ENCODE data around the gene MATN1.

MATN1 gene

DNA sequence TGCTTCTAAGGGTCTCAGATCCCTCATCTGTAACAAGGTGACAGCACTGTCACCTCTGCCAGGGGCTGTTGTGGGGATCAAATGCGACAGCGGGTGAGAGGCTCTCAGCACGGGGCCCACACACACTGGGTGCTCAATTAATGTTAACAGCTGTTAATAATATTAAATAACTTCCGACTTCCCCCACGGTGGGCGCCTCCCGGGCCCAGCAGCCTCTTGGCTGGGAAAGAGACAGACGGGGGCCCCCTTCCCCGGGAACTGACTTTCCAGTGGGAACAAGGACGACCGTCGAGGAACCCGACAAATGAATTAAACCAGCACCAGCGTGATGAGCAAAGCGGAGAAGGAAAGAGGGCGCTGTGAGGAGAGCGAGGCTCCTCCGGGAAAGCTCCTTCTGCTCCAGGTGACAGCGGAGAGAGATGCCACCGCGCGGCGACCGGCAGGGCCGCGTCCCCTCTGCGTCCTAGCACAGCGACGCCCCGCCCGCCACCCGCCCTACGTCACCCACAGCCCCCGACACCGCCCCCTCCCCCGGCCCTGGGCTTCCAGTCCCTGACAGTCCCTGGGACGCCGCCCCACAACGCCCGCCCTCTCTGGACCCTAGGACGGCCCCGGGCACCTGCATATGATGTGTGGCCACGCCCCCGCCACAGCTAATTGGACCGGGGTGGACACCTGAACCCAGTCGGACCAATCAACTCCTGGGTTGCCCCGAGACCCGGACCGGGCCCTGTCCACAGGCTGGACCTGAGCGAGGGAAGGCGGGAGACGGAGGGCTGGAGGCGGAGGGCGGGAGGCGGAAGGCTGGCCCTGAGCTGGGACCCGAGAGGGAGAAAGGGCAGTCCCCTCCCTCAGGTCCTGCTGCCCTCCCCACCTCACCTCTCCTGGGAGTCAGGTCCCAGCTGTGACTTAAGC, 38.2 kb downstream of the MATN1 start:
- Histone ChIP-seq H3K9ac (ENCODE audit: low read depth, low read length) (no peak overlapping the region), H3K4me1 (ENCODE audit: control insufficient read depth, insufficient read depth, low read length) (no peaks in the 10 kb centered on the region), H3K4me3 (ENCODE audit: low read depth, low read length) (peak overlapping the region; percentile 75), H3K27me3 (ENCODE audit: control insufficient read depth, insufficient read depth, low read length) (peaks cover 14% of the 10 kb centered on the region), H3K36me3 (ENCODE audit: control insufficient read depth, insufficient read depth, low read length) (no peaks in the 10 kb centered on the region), H3K9me3 (ENCODE audit: control insufficient read depth, insufficient read depth, low read length) (no peaks in the 10 kb centered on the region)

DNA sequence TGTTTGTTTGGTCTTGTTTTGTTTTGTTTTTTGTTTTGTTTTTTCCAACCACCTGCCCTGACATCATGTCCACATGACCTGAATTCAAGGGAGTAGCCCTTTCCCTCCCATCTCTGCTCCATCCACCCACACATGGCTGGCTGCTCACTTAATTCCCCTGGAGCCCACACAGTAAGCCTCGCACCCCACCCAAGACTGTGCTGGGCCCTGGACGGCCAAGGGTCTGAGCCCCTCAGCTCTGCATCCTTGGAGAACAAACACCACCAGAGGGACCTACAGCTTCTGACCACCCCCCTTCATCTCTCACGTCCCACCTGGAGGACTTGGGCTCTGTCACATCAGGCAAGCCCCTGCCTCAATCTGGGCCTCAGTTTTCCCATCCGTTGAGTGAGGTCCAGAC, 39.1 kb downstream of the MATN1 start:
- H3K27me3 ChIP-seq (ENCODE audit: control insufficient read depth, insufficient read depth, low read length): peaks cover 14% of the 10 kb centered on the region
- no peak overlapping the region for H3K9ac ChIP-seq (ENCODE audit: low read depth, low read length)
- H3K4me3 ChIP-seq (ENCODE audit: low read depth, low read length): no peak overlapping the region
- no peaks in the 10 kb centered on the region for H3K4me1 ChIP-seq (ENCODE audit: control insufficient read depth, insufficient read depth, low read length)
- H3K9me3 ChIP-seq (ENCODE audit: control insufficient read depth, insufficient read depth, low read length): no peaks in the 10 kb centered on the region
- H3K36me3 ChIP-seq (ENCODE audit: control insufficient read depth, insufficient read depth, low read length): no peaks in the 10 kb centered on the region

DNA sequence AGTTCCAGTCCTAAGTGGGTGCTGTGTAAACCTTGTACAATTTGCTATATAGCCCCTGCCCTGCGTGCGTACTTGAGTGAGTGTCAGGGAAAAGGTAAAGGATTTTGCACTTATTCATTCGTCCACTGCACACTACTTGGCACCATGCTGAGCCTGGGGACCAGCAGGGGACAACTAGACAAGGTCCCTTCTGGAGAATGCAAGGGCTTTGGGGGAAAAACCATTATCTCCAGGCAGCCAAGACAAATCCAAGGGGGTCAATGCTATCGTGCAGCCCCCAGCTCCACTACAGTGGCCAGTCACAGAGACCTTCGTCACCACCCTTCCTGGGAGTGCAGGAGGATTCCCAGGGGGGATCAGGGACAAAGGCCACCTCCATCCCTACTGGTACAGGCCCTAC, 39.7 kb downstream of the MATN1 start:
- Histone ChIP-seq H3K27me3 (ENCODE audit: control insufficient read depth, insufficient read depth, low read length) (peaks cover 14% of the 10 kb centered on the region), H3K4me1 (ENCODE audit: control insufficient read depth, insufficient read depth, low read length) (no peaks in the 10 kb centered on the region), H3K9ac (ENCODE audit: low read depth, low read length) (no peak overlapping the region), H3K36me3 (ENCODE audit: control insufficient read depth, insufficient read depth, low read length) (no peaks in the 10 kb centered on the region), H3K9me3 (ENCODE audit: control insufficient read depth, insufficient read depth, low read length) (no peaks in the 10 kb centered on the region), H3K4me3 (ENCODE audit: low read depth, low read length) (no peak overlapping the region)

DNA sequence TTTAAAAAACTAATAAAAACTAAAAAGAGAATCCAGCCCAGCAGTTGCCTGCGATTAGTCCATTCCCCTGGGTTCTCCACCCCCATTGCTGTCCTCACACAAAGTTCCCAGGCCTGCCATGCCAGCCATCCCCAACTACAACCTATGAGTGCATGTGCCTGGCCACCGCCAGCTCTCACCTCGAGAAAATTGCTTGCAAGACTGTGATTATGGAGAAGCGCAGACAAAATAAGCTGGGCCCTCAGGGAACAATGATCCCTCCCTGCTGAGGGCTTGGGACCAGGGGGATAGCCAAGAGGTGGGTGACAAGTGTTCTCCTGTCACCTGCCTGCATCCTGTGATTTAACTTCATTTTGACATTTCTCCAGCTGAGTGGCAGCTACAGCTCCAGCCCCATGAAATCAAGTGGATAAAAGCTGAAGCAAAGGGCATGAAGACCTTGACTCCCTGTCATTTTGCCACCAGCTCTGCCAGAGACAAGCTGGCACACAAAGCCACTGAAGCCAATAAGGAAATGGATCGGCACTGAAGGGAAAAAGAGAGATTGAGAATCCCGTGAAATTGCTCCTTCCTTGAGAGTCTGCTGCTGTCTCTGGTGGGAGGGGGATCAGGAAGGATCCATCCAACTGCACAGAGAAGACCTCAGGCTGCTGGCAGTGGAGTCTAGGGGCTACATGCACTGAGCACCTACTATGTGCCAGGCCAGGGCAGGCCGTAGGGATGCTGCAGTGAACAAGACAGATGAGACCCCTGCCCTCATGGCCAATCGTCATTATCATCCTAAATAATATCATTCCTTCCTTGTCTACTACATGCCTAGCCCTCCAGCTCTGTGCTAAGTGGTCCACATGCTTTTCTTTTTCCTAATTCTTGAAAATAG, 40.7 kb downstream of the MATN1 start:
- peaks cover 14% of the 10 kb centered on the region for H3K27me3 ChIP-seq (ENCODE audit: control insufficient read depth, insufficient read depth, low read length)
- H3K4me3 ChIP-seq (ENCODE audit: low read depth, low read length): no peak overlapping the region
- no peaks in the 10 kb centered on the region for H3K4me1 ChIP-seq (ENCODE audit: control insufficient read depth, insufficient read depth, low read length)
- no peak overlapping the region for H3K9ac ChIP-seq (ENCODE audit: low read depth, low read length)
- H3K9me3 ChIP-seq (ENCODE audit: control insufficient read depth, insufficient read depth, low read length): no peaks in the 10 kb centered on the region
- no peaks in the 10 kb centered on the region for H3K36me3 ChIP-seq (ENCODE audit: control insufficient read depth, insufficient read depth, low read length)

DNA sequence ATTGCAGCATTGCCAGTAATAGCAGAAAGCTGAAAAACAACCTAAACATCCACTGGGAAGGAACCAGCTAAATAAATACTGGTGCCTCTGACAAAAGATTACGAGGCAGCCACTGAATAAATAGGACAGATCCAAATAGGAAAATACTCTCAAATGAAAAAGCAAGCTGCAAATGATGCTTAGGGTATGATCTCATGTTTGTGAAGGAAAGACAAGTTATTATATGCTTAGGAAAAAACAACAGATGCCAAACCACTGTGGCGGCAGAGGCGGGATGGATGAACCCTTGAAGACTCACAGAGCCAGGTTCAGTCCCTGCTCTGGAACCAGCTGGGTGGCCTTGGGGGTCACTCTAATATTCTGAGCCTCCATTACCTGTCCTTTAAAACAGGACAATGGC, 41.6 kb downstream of the MATN1 start:
- H3K9me3 ChIP-seq (ENCODE audit: control insufficient read depth, insufficient read depth, low read length): no peaks in the 10 kb centered on the region
- H3K4me3 ChIP-seq (ENCODE audit: low read depth, low read length): no peak overlapping the region
- H3K4me1 ChIP-seq (ENCODE audit: control insufficient read depth, insufficient read depth, low read length): no peaks in the 10 kb centered on the region
- no peaks in the 10 kb centered on the region for H3K36me3 ChIP-seq (ENCODE audit: control insufficient read depth, insufficient read depth, low read length)
- no peak overlapping the region for H3K9ac ChIP-seq (ENCODE audit: low read depth, low read length)
- H3K27me3 ChIP-seq (ENCODE audit: control insufficient read depth, insufficient read depth, low read length): peaks cover 14% of the 10 kb centered on the region

DNA sequence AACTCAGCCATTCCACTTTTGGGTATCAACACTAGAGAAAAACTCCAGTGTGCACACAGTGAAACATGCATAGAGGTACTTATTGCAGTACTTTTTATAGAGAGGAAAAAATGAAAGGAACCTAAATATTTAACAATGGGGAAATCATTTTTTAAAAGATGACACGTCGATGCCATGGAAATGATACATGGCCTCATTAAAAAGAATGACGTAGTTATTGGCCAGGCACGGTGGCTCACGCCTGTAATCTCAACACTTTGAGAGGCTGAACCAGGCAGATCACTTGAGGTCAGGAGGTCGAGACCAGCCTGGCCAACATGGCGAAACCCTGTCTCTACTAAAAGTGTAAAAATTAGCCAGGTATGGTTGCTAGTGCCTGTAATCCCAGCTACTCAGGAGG, 42.5 kb downstream of the MATN1 start:
- Histone ChIP-seq H3K4me1 (ENCODE audit: control insufficient read depth, insufficient read depth, low read length) (no peaks in the 10 kb centered on the region), H3K9me3 (ENCODE audit: control insufficient read depth, insufficient read depth, low read length) (no peaks in the 10 kb centered on the region), H3K9ac (ENCODE audit: low read depth, low read length) (no peak overlapping the region), H3K27me3 (ENCODE audit: control insufficient read depth, insufficient read depth, low read length) (peaks cover 12% of the 10 kb centered on the region), H3K36me3 (ENCODE audit: control insufficient read depth, insufficient read depth, low read length) (no peaks in the 10 kb centered on the region), H3K4me3 (ENCODE audit: low read depth, low read length) (no peak overlapping the region)

DNA sequence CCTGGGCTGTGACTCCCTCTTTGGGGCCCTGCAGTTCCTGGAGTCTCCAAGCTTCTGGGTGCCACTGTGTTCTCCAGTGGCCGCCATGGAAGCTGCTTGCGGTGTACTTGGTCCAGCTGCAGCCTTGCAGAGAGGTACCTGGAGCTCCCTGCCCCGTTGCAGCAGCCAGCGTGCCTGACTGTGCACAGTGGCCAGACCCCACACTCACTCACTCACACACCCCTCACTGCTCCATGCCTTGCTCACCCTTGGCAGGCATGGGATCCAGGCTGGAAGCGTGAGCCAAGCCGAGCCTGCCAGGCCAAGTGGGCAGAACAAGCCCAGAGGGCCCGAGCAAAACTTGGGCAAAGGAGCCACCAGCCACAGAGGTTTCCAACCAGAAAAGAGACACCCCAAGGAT, 43.0 kb downstream of the MATN1 start:
- Histone ChIP-seq H3K9me3 (ENCODE audit: control insufficient read depth, insufficient read depth, low read length) (no peaks in the 10 kb centered on the region), H3K27me3 (ENCODE audit: control insufficient read depth, insufficient read depth, low read length) (peaks cover 12% of the 10 kb centered on the region)

DNA sequence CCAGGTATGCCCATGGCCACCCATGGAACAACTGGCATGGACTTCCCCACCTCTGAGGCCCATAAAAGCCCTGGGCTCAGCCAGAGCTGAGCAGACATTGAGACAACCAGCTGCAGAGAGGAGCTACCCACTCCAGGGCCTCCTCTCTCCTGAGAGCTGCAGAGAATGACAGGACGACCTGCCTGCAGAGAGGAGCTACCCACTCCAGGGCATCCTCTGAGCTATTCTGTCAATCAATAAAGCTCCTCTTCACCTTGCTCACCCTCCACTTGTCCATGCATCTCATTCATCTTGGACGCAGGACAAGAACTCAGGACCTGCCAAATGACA, 43.4 kb downstream of the MATN1 start:
- H3K9me3 ChIP-seq (ENCODE audit: control insufficient read depth, insufficient read depth, low read length): no peaks in the 10 kb centered on the region
- H3K27me3 ChIP-seq (ENCODE audit: control insufficient read depth, insufficient read depth, low read length): peaks cover 12% of the 10 kb centered on the region
- no peak overlapping the region for H3K9ac ChIP-seq (ENCODE audit: low read depth, low read length)
- no peaks in the 10 kb centered on the region for H3K36me3 ChIP-seq (ENCODE audit: control insufficient read depth, insufficient read depth, low read length)
- H3K4me3 ChIP-seq (ENCODE audit: low read depth, low read length): no peak overlapping the region
- H3K4me1 ChIP-seq (ENCODE audit: control insufficient read depth, insufficient read depth, low read length): no peaks in the 10 kb centered on the region

More for the DNA sequence above, 43.0 kb downstream of the MATN1 start:
- H3K4me1 ChIP-seq (ENCODE audit: control insufficient read depth, insufficient read depth, low read length): no peaks in the 10 kb centered on the region
- H3K4me3 ChIP-seq (ENCODE audit: low read depth, low read length): no peak overlapping the region
- no peak overlapping the region for H3K9ac ChIP-seq (ENCODE audit: low read depth, low read length)
- no peaks in the 10 kb centered on the region for H3K36me3 ChIP-seq (ENCODE audit: control insufficient read depth, insufficient read depth, low read length)

DNA sequence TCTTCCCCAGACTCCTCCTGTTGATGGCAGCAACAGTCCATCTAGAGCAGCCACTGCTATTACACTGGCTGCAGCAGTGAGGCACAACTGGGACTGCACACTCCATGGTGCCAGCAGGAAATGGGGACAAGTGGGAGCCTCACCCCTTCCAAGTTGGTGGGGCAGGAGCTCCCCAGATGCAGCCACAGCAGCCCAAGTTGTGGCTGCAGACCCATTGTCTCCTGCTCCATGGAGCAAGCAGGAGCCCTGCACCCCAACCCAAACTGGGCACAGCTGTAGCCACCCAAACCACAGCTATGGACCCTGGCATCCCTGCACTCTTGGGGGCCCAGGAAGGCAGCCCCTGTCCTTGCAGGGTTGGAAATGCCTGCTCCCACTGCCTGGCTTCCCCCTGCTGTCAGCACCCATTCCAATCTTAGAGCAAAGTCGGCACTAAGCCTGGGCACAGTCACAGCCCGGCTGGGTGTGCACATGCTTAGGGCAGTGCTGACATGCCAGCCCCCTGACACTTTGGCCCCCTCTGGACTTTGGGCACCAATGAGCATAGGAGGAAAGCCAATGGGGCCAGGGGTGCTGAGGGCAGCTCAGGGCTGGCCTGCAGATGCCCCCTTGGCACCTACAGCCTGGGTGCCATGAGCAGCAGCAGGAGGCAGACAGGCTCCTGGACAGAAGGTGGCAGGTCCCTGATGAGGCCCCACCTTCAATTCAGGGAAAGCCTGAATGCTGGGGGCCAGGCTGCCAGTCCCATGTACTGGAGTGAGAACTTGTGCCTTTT, 44.0 kb downstream of the MATN1 start:
- H3K4me1 ChIP-seq (ENCODE audit: control insufficient read depth, insufficient read depth, low read length): no peaks in the 10 kb centered on the region
- H3K36me3 ChIP-seq (ENCODE audit: control insufficient read depth, insufficient read depth, low read length): no peaks in the 10 kb centered on the region
- H3K9me3 ChIP-seq (ENCODE audit: control insufficient read depth, insufficient read depth, low read length): no peaks in the 10 kb centered on the region
- peaks cover 8% of the 10 kb centered on the region for H3K27me3 ChIP-seq (ENCODE audit: control insufficient read depth, insufficient read depth, low read length)
- H3K4me3 ChIP-seq (ENCODE audit: low read depth, low read length): no peak overlapping the region
- H3K9ac ChIP-seq (ENCODE audit: low read depth, low read length): no peak overlapping the region

DNA sequence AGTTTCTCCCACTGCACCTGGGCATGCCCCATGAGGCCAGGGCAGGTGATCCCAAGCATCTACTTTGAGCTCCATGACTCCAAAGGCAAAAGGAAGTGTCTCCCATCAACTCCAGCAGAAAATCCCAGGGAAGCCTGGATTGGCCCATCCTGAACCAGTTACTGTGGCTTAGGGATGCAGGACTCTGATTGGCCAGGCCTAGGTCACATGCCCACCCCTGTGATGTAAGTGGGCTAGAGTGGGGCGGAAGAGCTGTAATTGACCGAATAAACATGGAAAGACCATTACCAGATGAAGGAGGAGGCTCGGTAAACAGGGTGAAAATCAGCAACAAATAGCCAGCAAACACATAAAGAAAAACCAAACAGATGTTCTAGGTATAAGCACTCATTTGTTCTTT, 45.2 kb downstream of the MATN1 start:
- no peaks in the 10 kb centered on the region for H3K9me3 ChIP-seq (ENCODE audit: control insufficient read depth, insufficient read depth, low read length)
- H3K9ac ChIP-seq (ENCODE audit: low read depth, low read length): no peak overlapping the region
- H3K4me3 ChIP-seq (ENCODE audit: low read depth, low read length): no peak overlapping the region
- H3K4me1 ChIP-seq (ENCODE audit: control insufficient read depth, insufficient read depth, low read length): no peaks in the 10 kb centered on the region
- no peaks in the 10 kb centered on the region for H3K27me3 ChIP-seq (ENCODE audit: control insufficient read depth, insufficient read depth, low read length)
- H3K36me3 ChIP-seq (ENCODE audit: control insufficient read depth, insufficient read depth, low read length): no peaks in the 10 kb centered on the region

DNA sequence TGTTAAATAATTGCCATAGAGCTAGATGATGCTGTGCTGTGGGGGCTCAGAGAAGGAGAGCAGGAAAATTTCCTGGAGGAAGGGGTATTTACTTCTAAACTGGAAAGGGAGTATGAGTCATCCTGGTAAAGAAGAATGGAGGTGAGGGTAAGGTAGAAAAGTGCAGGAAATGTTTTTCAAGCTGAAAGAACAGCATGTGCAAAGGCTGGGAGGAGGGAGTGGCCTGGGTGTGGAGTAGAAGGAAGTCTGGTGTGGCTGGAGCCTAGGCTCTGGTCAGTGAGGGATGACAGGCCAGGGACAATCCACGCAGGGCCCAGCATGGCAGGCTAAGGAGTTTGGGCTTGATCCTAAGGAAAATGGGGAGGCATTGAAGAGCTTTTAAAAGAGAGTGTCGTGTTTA, 45.9 kb downstream of the MATN1 start:
- no peaks in the 10 kb centered on the region for H3K4me1 ChIP-seq (ENCODE audit: control insufficient read depth, insufficient read depth, low read length)
- no peaks in the 10 kb centered on the region for H3K9me3 ChIP-seq (ENCODE audit: control insufficient read depth, insufficient read depth, low read length)
- no peak overlapping the region for H3K4me3 ChIP-seq (ENCODE audit: low read depth, low read length)
- no peaks in the 10 kb centered on the region for H3K27me3 ChIP-seq (ENCODE audit: control insufficient read depth, insufficient read depth, low read length)
- H3K9ac ChIP-seq (ENCODE audit: low read depth, low read length): no peak overlapping the region
- no peaks in the 10 kb centered on the region for H3K36me3 ChIP-seq (ENCODE audit: control insufficient read depth, insufficient read depth, low read length)
